Activated CD4-positive, alpha-beta T cell treated with anti-CD3 and anti-CD28 coated beads, Interleukin-2, amount 50 U/mL, for 1 hour (primary cell): ENCODE results near the gene ZC3H18.
"Not testable (repeated sequence)": the region's sequence is repeated elsewhere in the genome, so short reads cannot be mapped to it uniquely, and the experiment has no call there.

ENCODE experiments used
- DNase-seq: peaks from one replicate; pipeline ENCODE4 v3.0.0-alpha.2; 2020

The ZC3H18 gene

DNA sequence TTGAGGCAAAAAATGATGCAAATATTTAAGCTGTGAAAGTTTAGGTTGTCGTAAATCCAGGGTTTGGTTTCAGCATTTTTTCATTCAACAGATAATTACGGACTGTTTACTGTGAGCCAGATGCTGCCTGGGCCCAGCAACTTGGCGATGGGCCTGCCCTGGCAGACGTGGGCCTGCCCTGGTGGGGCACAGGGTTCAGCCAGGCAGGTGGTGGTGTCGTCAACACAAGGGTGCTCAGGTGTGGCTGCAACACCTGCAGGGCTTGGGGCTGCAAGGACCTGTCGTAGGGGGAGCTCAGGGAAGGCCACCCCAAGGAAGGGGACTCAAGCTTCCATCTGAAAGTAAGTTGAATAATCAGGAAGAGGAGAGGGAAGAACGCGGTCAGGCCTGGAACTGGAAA is 15.1 kb downstream of the ZC3H18 start:
- no peak for DNase-seq

DNA sequence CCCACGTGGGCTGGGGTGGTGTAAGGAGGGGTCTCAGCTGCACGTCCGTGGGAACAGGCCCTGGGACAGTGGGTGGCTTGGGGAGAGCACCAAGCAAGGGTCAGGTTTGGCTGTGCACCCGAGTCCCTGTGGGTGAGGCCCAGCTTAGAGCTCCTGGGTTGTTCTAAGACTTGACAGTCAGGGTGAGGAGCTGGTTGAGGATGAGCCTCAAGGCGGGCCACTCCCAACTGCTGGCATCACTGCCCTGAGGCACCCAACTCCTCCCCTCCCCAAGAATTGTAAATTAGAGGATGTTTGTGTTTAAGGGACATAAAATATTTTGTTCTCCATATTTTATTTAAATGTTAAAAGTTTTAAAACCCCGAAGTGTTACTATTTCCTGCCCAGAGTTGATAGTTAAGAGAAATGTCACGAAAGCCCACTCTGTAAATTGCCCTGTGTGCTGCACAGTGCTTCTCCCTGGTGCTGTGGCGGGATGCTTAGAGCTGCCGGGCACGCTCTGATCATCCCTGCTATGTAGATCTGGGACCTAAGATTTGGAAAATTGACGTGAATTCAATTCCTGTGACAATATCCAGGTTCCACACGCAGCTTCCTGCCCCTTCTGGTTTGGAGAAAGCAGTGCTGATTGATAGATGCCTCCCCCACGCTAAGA is 15.9 kb downstream of the ZC3H18 start:
- no peak for DNase-seq

DNA sequence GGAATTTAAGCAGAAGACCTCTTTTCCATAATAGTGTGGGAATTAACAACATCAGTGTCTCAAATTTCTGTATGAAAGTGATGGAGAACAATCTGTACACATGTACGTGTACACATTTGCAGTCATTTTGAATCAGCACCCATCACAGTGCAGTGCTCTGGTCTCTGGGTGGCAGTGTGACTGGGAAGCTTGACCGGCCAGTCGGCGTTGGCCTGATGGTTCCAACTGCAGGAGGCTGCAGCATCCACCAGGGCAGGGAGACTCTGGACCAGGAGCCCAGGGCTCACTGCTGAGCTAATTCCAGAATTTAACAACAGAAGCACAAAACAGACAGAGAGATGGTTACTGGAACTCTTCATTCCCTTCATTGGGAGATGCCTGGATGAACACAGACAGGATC is 17.9 kb downstream of the ZC3H18 start:
- DNase-seq, result no peak

DNA sequence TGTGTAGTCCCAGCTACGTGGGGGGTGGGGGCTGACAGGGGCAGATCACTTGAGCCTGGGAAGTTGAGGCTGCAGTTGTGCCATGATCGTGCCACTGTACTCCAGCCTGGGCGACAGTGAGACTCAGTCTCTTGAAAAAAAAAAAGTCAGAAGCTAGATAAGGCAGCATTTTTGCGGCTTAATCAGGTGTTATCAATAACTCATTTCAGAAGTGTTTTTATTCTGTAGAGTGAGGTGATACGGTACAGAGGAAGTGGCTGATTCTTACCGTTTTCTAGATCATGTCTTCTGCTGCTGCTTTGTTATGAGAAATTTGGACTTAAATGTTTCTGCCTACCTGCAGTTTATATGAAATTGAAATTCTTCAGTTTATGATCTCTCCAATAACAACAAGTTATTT is 18.6 kb downstream of the ZC3H18 start:
- DNase-seq, result no peak

DNA sequence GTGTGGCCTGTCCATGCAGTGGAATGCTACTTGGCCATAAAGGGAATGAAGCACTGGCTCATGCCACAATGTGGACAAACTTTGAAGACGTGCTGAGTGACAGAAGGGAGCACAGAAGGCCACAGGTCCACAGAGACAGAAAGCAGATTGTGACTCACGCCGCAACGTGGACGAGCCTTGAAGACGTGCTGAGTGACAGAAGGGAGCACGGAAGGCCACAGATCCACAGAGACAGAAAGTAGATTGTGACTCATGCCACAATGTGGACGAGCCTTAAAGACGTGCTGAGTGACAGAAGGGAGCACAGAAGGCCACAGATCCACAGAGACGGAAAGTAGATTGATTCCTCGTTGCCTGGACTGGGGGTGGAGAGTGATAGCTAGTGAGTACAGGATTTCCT is 19.2 kb downstream of the ZC3H18 start:
- no peak for DNase-seq

DNA sequence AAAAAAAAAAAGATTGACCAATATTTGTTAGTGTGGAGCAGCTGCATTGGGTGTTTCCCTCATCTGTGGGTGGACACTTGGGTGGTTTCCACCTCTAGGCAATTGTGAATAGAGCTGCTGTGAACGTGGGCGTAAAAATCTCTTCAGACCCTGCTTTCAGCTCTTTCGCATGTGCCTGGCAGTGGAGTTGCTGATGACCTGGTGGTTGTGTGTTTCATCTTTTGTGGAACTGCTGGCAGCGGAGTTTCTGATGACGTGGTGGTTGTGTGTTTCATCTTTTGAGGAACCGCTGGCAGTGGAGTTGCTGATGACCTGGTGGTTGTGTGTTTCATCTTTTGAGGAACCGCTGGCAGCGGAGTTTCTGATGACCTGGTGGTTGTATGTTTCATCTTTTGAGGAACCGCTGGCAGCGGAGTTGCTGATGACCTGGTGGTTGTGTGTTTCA is 21.4 kb downstream of the ZC3H18 start:
- DNase-seq, result no peak

DNA sequence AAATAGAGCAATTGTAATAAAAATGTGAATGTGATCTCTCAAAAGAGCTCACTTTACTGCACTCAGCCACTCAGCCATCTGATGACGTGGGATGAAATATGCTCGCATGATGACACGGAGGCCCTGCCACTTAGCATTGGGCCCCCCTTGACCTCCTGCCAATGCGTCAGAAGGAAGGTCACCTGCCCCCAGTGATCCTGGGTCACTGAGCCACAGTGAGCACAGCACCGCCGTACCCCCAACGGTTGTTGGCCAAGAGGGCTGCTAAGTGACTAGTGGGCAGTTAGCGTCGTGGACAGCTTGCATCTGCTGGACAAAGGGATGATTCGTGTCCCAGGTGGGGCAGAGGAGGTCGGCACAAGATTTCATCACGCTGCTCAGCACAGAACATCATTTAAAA is 22.9 kb downstream of the ZC3H18 start:
- no peak for DNase-seq

DNA sequence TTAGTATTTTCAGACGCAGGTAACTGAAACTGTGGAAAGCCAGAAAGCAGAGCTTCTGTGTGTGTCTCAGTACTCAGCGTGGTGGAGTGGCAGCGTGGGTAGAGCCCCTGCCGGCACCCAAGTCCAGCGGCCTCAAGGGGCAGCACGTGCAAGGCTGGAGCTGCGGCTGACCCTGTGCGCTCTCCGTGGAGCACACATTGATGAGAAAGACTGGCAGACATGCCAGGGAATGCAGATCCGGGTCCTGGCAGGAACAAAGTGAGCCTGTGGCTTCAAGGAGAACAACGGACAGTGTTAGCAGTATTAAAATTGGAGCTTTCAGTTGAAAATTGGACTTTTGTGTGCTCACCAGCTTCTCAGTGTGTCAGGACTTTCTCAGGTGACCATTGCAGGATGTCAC is 23.3 kb downstream of the ZC3H18 start:
- no peak for DNase-seq

DNA sequence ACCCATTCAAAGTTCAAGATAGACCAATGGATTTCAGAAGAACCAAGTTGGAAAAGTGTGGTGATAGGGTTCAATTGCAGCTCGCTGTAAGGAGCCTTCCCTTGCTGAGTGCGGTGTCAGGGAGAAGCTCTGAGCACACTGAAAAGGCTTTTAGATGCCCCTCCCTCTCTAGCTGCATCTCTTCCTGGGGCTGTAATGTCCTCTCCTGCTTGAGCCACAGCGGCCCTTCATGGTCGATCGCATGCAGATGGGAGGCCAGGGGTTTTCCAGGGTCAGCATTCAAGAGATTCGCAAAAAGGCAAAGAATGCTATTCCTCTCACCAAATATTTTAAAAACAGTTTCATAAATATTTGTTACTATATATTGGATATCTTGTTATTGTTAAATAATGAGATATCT is 23.7 kb downstream of the ZC3H18 start:
- no peak for DNase-seq

DNA sequence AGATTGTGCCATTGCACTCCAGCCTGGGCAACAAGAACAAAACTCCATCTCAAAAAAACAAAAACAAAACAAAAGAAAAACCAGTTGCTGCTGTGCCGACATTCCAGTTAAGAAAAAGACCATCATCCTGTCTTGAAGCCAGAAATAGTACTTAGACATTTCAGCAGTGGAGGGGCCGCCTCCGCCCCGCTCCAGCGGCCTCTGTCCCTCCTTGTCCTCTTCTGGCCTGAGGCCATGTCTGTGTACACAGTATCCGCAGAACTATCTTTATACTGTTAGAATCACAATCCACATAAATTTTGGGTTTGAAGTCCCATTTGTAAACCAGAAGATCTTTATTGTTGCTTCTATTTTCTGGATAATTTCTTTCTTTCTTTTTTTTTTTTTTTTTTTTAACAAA is 24.9 kb downstream of the ZC3H18 start:
- DNase-seq, result no peak

DNA sequence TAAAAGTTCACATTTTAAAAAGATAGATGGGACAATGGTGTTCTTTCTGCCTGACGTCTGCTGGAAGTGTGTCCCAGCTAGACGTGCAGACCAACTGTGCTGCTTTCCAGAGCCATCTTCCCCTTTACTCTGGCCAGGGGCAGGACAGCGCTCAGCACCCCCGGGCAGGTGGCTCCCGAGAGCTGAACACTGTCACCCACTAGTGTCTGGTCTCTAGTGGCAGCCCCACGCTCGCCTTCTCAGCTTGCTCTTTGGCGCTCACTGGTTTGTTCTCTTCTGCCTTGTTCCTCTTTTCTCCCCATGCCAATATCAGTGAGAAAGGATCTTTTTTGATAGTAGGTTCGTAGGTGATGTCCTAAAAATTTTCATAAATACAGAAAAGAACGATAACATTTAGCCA is 25.7 kb downstream of the ZC3H18 start:
- no peak for DNase-seq

DNA sequence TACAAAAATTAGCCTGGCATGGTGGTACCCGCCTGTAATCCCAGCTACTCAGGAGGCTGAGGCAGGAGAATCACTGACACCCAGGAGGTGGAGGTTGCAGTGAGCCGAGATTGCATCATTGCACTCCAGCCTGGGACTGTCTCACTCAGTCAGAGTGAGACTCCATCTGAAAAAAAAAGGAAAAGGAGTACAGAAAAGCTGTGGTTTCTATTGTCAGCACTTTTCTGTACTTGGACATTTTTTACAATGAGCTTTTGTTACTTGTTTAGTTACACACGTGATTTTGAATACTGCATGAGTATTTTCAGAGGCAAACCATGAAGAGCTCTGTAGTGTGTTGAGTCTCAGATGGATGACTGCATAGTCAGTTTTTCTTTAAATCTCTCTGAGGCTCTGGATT is 26.3 kb downstream of the ZC3H18 start:
- no peak for DNase-seq

DNA sequence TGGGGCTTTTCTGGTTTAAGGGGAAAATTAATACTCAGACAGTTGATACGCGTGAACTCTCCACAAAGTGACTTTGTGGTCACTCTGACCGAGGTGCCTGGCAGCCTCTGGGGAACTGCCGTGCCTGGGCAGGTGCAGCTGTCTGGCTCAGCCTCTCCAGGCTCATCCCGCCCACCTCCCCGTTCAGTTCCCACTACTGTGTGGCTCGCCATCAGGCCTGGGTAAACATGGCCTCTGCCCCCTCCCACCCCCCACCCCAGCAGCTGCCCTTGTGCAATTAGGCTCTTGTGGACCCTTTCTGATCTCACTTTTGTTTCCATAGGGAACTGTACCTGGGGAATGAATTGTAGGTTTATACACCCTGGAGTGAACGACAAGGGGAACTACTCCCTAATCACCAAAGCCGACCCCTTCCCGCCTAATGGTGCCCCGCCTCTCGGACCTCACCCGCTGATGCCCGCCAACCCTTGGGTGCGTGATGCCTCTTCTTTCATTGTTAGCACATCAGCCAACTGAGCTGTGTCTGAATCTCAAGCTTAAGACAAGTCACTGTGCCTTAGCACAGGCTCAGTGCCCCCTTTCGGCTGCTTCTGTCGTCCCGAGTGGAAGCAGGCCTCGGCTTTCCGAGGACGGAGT is 27.8 kb downstream of the ZC3H18 start:
- DNase-seq, result no peak

DNA sequence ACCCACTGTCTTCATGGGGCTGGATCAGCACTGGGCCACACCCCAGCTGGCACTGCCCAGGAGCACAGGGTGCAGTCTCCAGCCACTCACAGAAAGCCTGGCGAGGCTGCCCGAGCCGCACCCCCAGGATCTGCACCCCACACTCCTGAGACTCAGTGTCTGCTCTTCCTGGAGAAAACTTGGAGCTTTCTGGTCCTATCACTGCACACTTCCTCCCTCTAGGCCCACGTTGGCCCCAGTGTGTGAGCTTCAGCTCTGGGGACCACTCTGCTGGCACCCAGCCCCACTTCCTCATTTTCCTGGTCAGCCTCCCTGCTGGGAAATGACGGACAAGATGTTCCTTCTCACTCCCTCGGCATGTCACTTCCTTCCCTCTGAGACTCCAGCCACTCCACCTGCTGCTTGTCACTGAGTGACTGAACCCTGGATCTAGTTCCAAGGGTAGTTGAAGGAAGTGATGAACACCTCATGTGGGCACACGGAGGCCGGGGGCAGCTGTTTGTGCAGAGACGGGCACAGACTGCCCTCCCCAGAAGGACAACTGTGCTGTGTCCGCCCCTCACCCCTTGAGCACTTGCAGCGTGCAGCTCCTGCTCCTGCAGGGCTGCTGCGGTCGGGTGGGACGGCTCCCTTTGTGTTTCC is 29.0 kb downstream of the ZC3H18 start:
- DNase-seq, result no peak

DNA sequence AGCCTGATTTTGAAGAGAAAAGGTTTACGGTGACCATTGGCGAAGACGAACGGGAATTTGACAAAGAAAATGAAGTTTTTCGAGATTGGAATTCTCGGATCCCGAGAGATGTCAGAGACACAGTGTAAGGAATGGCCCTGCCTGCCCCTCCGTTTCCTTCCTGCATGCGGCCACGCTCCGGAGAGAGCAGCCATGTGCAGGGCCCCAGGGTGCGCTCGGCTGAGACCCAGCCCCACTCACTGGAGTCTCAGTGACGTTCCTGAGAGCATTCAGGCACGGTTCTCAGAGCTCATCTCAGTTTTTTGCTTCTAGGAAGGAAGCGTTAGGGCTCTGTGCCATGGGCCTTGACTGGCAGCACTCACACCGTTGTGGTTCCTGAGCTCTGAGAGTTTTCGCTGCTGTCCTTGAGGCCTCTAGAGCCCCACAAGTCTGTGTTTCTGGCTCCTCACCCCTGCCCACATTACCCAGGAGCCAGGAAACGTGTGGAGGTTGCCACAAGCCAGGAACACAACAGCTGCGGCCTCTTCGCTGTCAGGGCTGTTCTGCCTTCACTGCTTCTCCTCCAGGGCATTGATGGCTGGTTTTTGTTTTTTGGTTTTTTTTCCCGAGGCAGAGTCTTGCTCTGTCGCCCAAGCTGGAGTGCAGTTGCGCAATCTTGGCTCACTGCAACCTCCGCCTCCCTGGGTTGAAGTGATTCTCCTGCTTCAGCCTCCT is 29.8 kb downstream of the ZC3H18 start:
- DNase-seq, result no peak

DNA sequence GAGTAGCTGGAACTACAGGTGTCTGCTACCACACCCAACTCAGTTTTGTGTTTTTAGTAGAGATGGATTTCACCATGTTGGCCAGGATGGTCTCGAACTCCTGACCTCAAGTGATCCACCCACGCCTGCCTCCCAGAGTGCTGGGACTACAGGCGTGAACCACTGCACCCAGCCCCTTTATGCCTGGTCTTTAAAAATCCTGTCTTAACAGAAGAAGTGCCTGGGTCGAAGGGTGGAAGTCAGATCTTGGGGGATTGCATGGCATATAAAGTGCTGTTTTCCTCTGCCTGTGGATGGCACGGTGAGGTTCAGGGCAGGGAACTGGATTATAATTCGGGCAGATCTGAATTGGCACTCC is 30.3 kb downstream of the ZC3H18 start:
- no peak for DNase-seq

DNA sequence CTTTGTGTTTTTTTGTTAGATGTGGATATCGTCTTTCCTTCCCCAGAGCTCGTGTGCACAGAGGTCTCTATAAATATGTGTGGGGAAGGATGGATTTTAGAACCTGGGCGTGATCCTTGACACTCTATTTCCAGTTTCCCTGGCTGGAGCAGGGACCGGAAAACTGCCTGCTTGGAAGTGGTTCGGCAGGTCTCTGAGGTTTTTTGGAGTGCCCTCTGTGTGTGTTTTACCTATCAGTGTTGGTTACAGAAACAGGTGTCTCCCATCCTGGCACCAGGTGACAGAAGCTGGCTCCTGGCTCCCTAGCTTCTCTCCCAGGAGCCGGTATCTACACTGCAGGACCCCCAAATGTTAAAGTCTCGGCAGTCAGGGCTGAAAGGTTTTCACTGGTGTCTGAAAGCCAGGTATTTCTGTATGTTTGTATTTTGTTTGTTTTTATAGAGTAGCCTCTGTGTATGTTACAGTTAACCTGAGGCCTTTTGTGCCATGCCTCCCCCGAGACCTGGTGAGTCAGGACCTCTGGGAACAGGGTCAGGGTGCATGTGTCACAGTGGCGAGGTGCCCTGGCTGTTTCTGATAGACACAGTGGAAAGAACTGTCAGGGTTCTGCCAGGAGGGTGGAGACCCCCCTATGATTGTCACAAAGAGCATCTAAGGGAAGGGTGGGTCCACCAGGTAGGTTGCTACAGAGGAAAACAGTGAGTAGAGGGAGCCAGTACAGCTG is 31.3 kb downstream of the ZC3H18 start:
- no peak for DNase-seq

DNA sequence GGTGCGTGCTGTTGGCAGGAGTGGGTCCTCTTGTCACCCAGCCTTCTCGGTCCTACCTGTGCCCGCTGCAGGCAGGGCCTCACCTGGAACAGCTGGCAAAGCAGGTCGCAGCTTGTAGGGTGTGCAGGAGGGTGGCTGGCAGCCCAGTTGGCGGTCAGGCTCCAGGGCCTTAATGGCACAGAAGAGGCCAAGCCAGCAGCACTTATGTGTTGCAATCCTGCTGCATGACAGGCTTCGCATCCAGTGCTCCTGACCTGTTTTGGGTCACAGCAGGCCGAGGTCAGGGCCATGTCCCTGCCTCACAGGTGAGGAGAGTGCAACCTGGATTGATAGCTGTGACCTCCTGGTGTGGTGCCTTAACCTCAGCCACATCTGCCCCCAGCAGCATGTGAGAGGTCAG is 31.9 kb downstream of the ZC3H18 start:
- no peak for DNase-seq

DNA sequence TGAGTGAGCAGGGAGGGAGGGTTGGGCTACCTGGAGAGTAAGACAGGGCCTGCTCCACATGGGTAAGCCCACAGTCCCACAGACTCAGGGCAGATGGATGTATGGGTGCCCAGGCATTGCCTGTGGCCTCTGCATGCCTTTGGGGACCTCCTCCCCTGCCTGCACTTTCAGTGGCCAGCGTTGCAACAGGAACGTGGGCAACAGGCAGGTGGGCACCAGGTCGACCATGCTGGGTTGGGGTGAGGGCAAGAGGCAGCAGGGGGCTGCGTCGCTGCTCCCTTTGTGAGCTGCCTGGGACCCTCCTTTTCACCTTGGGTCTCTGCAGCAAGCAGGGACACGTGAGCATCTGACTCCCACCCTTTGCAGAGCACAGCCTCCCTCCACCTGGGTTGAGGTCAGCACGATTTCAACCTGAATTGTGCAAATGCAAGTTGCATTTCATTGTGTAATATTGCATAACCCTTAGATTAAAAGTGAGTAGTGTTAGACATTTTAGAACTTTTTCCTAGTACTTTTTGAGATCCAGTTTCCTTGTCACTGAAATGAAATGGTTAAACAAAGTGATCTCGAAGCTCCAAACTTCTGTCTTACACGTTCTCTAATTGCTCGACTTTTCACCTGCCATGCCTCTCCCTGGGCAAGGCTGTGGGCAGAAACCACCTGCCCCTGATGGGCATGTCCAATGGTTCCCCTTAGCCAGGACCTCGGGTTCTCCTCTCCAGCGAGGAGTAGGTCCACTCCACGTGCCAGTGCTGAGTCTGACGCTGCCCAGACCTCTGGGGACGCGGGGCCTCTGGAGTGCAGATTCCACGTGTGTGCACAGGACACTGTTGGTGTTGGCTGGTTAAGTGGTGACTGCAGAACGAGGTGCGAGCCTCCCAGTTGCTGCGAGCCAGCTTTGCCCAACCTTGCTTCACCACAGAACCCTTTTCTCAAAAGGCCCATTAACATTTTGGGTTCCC is 35.3 kb downstream of the ZC3H18 start:
- DNase-seq, result no peak

DNA sequence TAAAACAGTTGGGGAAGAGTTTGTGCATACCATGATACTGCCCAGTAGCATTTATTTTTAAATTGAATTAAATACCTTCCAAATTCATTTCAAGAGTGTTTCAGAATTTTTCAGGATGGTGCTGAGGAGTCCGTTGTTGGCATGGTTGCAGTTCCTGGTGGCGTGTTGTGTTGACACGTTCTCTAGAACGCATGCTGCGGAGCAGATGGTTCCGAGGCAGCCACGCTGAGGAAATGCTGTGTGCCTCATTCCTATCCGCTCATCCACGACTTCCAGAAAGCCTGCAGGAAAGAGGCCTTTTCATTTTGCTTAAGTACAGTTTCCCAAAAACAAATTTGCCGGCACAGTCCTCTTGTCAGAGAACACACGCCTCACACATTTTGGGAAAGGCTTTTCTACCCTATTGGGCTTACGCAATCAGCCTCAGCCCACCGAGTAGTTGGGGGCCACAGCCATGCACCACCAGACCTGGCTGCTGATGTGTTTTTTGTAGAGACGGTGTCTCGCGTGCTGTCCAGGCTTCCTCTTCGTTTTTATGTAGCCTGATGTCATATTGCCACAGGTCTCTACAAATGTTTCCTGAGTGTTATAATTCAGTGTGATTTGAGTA is 36.0 kb downstream of the ZC3H18 start:
- DNase-seq, result no peak

DNA sequence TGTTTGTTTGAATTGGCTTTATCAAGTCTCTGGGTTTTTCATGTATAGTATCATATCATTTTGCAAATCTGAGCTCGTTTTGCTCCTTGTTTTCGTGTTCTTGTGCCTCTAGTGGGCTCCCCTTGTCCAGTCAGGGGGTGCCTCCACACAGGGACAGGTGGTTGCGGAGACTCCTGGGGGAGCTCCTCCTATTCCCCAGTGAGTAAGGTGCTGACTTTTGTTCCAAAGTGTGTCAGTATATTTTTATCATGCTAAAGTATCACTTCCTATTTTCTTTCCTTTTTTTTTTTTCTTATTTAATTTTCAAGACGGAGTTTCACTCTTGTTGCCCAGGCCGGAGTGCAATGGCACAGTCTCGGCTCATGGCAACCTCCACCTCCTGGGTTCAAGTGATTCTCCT is 37.9 kb downstream of the ZC3H18 start:
- DNase-seq, result no peak

DNA sequence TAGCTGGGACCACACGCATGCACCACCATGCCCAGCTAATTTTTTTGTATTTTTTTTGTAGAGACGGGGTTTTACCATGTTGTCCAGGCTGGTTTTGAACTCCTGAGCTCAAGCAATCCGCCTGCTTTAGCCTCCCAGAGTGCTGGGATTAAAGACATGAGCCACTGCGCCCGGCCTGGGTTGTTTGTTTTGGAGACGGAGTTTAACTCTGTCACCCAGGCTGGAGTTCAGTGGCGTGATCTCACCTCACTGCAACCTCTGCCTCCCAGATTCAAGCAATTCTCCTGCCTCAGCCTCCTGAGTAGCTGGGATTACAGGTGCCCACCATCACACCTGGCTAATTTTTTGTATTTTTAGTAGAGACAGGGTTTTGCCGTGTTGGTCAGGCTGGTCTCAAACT is 39.2 kb downstream of the ZC3H18 start:
- DNase-seq, result not testable (repeated sequence)
